ENCODE results near the gene KIF26B. TPM values are rescaled to one million over a fixed set of nuclear protein-coding genes. Genes with fewer than 3 reads are reported as not detected.

The KIF26B gene
- total RNA-seq, 2 experiments from 2014 or later: not detected

GRCh38 chr1:245160741-245161400 lies 6.1 kb downstream of the KIF26B start:
- no peak for TF ChIP-seq EZH2phosphoT487 (IDR thresholded peaks at IDR 0.05; ENCODE audit: borderline replicate concordance, low read depth, low read length)
- no peaks in the 10 kb centered on the region for H3K36me3 ChIP-seq (ENCODE audit: insufficient read depth, low read length)
- CTCF ChIA-PET (ENCODE audit: unreplicated experiment): no interaction called here

DNA sequence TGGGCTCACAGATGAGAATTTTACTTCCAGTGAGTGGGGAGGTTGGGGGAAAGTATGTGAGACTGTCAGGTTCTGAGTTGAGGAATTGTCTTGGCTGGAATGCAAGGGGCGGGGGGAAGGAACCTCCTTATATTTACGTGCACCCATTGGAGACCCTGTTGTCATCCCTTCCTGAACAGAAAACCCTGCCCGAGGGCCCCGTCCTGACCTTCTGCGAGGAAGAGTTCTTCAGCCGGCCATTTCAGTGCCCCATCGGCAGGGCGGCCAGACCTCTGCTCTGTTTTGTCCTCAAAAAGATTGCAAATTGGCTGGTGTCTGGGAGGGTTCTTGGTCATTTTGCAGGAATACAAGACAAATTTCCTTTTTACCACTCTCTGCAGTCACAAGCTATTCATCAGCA lies 7.1 kb downstream of the KIF26B start:
- no TSS peak for BruUV-seq (replicated peaks)
- TF ChIP-seq EZH2phosphoT487 (IDR thresholded peaks at IDR 0.05; ENCODE audit: borderline replicate concordance, low read depth, low read length): no peak
- no peak for TF ChIP-seq CTCF (conservative IDR thresholded peaks at IDR 0.05; ENCODE audit: low read length)
- no peak for DNase-seq (ENCODE audit: low spot score)
- H3K79me2 ChIP-seq (ENCODE audit: insufficient read depth, low read depth, low read length): no peaks in the 10 kb centered on the region
- no peak overlapping the region for H3K4me2 ChIP-seq (ENCODE audit: low read length)
- intact Hi-C loops (cut with micrococcal nuclease; ENCODE audit: unreplicated experiment): no loop called here
- ChIA-PET CTCF (ENCODE audit: unreplicated experiment) (no interaction called here), POLR2A (no interaction called here)
- no peak overlapping the region for H3K4me3 ChIP-seq (ENCODE audit: low read depth, low read length, poor library complexity, severe bottlenecking)
- H3K9me2 ChIP-seq (ENCODE audit: insufficient read depth, low read length): no peaks in the 10 kb centered on the region
- H2AFZ ChIP-seq (ENCODE audit: low read length): no peak overlapping the region
- no peaks in the 10 kb centered on the region for H3K36me3 ChIP-seq (ENCODE audit: insufficient read depth, low read length)
- H3K9me3 ChIP-seq (ENCODE audit: low read length): no peaks in the 10 kb centered on the region
- no peaks in the 10 kb centered on the region for H4K20me1 ChIP-seq (ENCODE audit: insufficient read depth, low read length)
- no peak overlapping the region for H3K27ac ChIP-seq (ENCODE audit: low read depth, low read length, poor library complexity, severe bottlenecking)
- H3K4me1 ChIP-seq (ENCODE audit: insufficient read depth, low read length, poor library complexity, severe bottlenecking): peaks cover under 1% of the 10 kb centered on the region

More at GRCh38 chr1:245160741-245161400, 6.1 kb downstream of the KIF26B start:
- Histone ChIP-seq H3K4me3 (ENCODE audit: low read depth, low read length, poor library complexity, severe bottlenecking) (no peak overlapping the region), H3K4me1 (ENCODE audit: insufficient read depth, low read length, poor library complexity, severe bottlenecking) (peaks cover 3% of the 10 kb centered on the region), H3K9me2 (ENCODE audit: insufficient read depth, low read length) (no peaks in the 10 kb centered on the region), H3K9me3 (ENCODE audit: low read length) (no peaks in the 10 kb centered on the region), H3K79me2 (ENCODE audit: insufficient read depth, low read depth, low read length) (no peaks in the 10 kb centered on the region), H2AFZ (ENCODE audit: low read length) (no peak overlapping the region), H3K4me2 (ENCODE audit: low read length) (no peak overlapping the region), H4K20me1 (ENCODE audit: insufficient read depth, low read length) (no peaks in the 10 kb centered on the region), H3K27ac (ENCODE audit: low read depth, low read length, poor library complexity, severe bottlenecking) (no peak overlapping the region)
- no TSS peak for BruUV-seq (replicated peaks)
- DNase-seq (ENCODE audit: low spot score): no peak
- POLR2A ChIA-PET: interaction anchor here (0.7 kb wide), 1 partner anchor 316 kb away, joined by 3 read pairs; no protein-coding TSS in a partner anchor
- intact Hi-C loops (cut with micrococcal nuclease; ENCODE audit: unreplicated experiment): no loop called here

GRCh38 chr1:245166471-245166885 lies 11.7 kb downstream of the KIF26B start:
- POLR2A ChIA-PET: interaction anchor here (0.5 to 1.4 kb wide), 3 partner anchors 12 to 494 kb away, joined by 3 read pairs; no protein-coding TSS in a partner anchor
- H3K9me3 ChIP-seq (ENCODE audit: low read length): no peaks in the 10 kb centered on the region
- intact Hi-C loops (cut with micrococcal nuclease; ENCODE audit: unreplicated experiment): no loop called here
- no peak overlapping the region for H3K4me3 ChIP-seq (ENCODE audit: low read depth, low read length, poor library complexity, severe bottlenecking)
- no peaks in the 10 kb centered on the region for H3K36me3 ChIP-seq (ENCODE audit: insufficient read depth, low read length)
- H3K79me2 ChIP-seq (ENCODE audit: insufficient read depth, low read depth, low read length): no peaks in the 10 kb centered on the region
- no peaks in the 10 kb centered on the region for H3K4me1 ChIP-seq (ENCODE audit: insufficient read depth, low read length, poor library complexity, severe bottlenecking)
- no peaks in the 10 kb centered on the region for H3K9me2 ChIP-seq (ENCODE audit: insufficient read depth, low read length)
- no peak overlapping the region for H2AFZ ChIP-seq (ENCODE audit: low read length)
- CTCF ChIA-PET (ENCODE audit: unreplicated experiment): no interaction called here
- DNase-seq (ENCODE audit: low spot score): no peak
- H3K27ac ChIP-seq (ENCODE audit: low read depth, low read length, poor library complexity, severe bottlenecking): no peak overlapping the region
- H3K4me2 ChIP-seq (ENCODE audit: low read length): no peak overlapping the region
- no peaks in the 10 kb centered on the region for H4K20me1 ChIP-seq (ENCODE audit: insufficient read depth, low read length)
- no TSS peak for BruUV-seq (replicated peaks)
- TF ChIP-seq EZH2phosphoT487 (IDR thresholded peaks at IDR 0.05; ENCODE audit: borderline replicate concordance, low read depth, low read length): no peak
- TF ChIP-seq CTCF (conservative IDR thresholded peaks at IDR 0.05; ENCODE audit: low read length): no peak

Measured in OCI-LY7 (cell line).